CD4-positive, alpha-beta T cell (primary cell): Measurements from ENCODE around the gene NPY2R. TPM values are rescaled to one million over a fixed set of nuclear protein-coding genes. Genes with fewer than 3 reads are reported as not detected.

Experiments used
- ATAC-seq: fragments of 200-7000 bp; cut with Tn5 transposase; one replicate; pipeline ENCODE4 v1.10.0; 2022; ENCODE audit warnings: mild to moderate bottlenecking; ENCODE audit not compliant: poor library complexity
- CTCF ChIA-PET: fragments of 350-600 bp; sonication (Branson Sonifier 250); formaldehyde crosslinking; loops from one replicate; lab custom pipeline; 2021; ENCODE audit warnings: antibody characterized with exemption, inconsistent platforms; lab: Charles Lee
- POLR2A ChIA-PET: fragments of 350-600 bp; sonication (Branson Sonifier 250); formaldehyde crosslinking; loops from one replicate; lab custom pipeline; 2021; ENCODE audit warnings: antibody characterized with exemption, inconsistent platforms; lab: Charles Lee
- DNase-seq, 14 experiments: peaks; one replicate each; pipeline ENCODE4 v3.0.0-alpha.2; 2013 to 2020; ENCODE audit warnings: mixed read lengths in 2 of 14
- H3K27ac ChIP-seq, 2 donors: one replicate each; pipeline versions ENCODE4 v1.5.1 to v1.7.0; 2013; ENCODE audit warnings: low read length in 2 of 2, low read depth in 1 of 2, mild to moderate bottlenecking in 1 of 2
- H3K27me3 ChIP-seq, 2 experiments: 1 replicate in 1 of 2; 2 replicates in 1 of 2; pipeline versions ENCODE4 v1.6.1 to v1.7.0; 2013; ENCODE audit warnings: low read length in 2 of 2, control low read depth in 1 of 2, mild to moderate bottlenecking in 1 of 2, moderate library complexity in 1 of 2; ENCODE audit not compliant: insufficient read depth in 2 of 2, control insufficient read depth in 1 of 2
- H3K36me3 ChIP-seq: one replicate; pipeline ENCODE4 v1.6.1; 2013; ENCODE audit warnings: low read length, control low read depth; ENCODE audit not compliant: insufficient read depth
- H3K4me1 ChIP-seq: one replicate; pipeline ENCODE4 v1.6.1; 2013; ENCODE audit warnings: low read length, control low read depth; ENCODE audit not compliant: insufficient read depth
- H3K4me3 ChIP-seq: one replicate; pipeline ENCODE4 v1.5.1; 2013; ENCODE audit warnings: mild to moderate bottlenecking, low read length, moderate library complexity
- H3K9me3 ChIP-seq, 2 experiments: 1 replicate in 1 of 2; 2 replicates in 1 of 2; pipeline versions ENCODE4 v1.6.1 to v1.7.0; 2013; ENCODE audit warnings: low read length in 2 of 2, mild to moderate bottlenecking in 2 of 2, control low read depth in 1 of 2, moderate library complexity in 1 of 2; ENCODE audit not compliant: control insufficient read depth in 1 of 2, insufficient read depth in 1 of 2
- H3K27ac Mint-ChIP-seq: one replicate; pipeline ENCODE4 v1.8.0; 2020; ENCODE audit warnings: mixed read lengths
- H3K27me3 Mint-ChIP-seq: one replicate; pipeline ENCODE4 v1.8.0; 2021; ENCODE audit warnings: mixed read lengths
- H3K36me3 Mint-ChIP-seq: one replicate; pipeline ENCODE4 v1.8.0; 2021; ENCODE audit warnings: low read depth, mixed read lengths
- H3K4me1 Mint-ChIP-seq: one replicate; pipeline ENCODE4 v1.8.0; 2021; ENCODE audit warnings: low read depth, mixed read lengths
- H3K4me3 Mint-ChIP-seq: one replicate; pipeline ENCODE4 v1.8.0; 2020; ENCODE audit warnings: mild to moderate bottlenecking, mixed read lengths
- H3K9me3 Mint-ChIP-seq: one replicate; pipeline ENCODE4 v1.8.0; 2020; ENCODE audit warnings: mixed read lengths
- CTCF ChIP-seq: fragments of 200-600 bp; IDR thresholded peaks from one replicate; pipeline ENCODE4 v1.8.0; 2022; ENCODE audit warnings: antibody characterized with exemption, mild to moderate bottlenecking
- intact Hi-C, 2 experiments: fragments of 100-400 bp; cut with DNase I in 1 of 2; cut with micrococcal nuclease in 1 of 2; formaldehyde crosslinking; loops; one replicate each; pipeline versions ENCODE4 v1.15.1 to v1.9.0; 2023 to 2025; cut with DNase I, micrococcal nuclease
- total RNA-seq, 174 experiments: library from RNA in 2 of 174; stranded (reverse) in 2 of 174; gene quantifications; one replicate each; pipeline ENCODE4 v1.2.3 and lab custom pipeline; 2021 to 2026

Gene NPY2R
- total RNA-seq, 2 experiments from 2014 or later, result not detected

DNA sequence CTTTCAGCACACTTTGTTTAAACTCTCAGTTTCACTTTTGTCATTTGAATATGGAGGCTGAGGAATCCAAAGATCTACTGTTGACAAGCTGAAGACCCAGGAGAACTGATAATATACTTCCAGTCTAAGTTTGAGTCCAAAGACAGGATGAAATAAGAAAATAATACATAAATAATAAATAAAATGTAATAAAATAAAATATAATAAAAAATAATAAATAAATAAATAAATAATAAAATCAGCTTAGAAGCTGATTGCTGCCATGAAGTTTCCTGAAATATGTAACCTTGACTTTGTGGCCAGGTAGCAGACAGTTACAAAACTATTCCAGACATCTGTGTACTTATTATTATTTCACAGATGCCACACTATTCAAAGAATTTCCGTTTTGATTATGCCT is 55.0 kb downstream of the NPY2R start:
- no peaks in the 10 kb centered on the region for H3K27me3 ChIP-seq
- Mint-ChIP-seq H3K4me3 (no peak overlapping the region), H3K27me3 (peaks cover 18% of the 10 kb centered on the region), H3K27ac (no peak overlapping the region), H3K4me1 (no peaks in the 10 kb centered on the region), H3K9me3 (peaks cover 2% of the 10 kb centered on the region), H3K36me3 (no peaks in the 10 kb centered on the region)
- DNase-seq, result no peak
- intact Hi-C loops, result no loop called here
- TF ChIP-seq CTCF, result no peak
- H3K4me3 ChIP-seq, result no peak overlapping the region
- H3K27ac ChIP-seq, result no peak overlapping the region
- H3K36me3 ChIP-seq, result no peaks in the 10 kb centered on the region
- ChIA-PET POLR2A (no interaction called here), CTCF (no interaction called here)
- no peaks in the 10 kb centered on the region for H3K9me3 ChIP-seq
- no peaks in the 10 kb centered on the region for H3K4me1 ChIP-seq
- no peak for ATAC-seq

DNA sequence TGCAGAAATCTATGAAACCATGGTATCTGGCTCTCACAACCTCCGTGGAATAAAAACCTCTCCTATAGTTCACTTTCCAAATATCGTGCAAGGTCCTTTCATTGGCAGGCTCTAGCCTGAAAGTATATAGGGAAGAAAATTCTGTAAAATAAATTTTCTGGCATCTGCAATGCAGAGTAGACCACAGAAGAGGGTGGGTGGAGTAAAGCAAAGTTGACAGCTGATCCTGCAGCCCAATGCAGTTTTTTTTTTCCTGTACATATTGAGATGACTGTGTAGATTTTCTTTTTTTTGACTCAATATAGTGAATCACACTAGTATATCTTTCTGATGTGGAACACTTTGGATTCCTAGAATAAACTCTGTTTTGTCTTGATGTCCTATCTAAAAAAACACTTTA is 56.7 kb downstream of the NPY2R start:
- no peaks in the 10 kb centered on the region for H3K4me1 ChIP-seq
- H3K9me3 ChIP-seq, result peaks cover 0 to 1% of the 10 kb centered on the region in 2 experiments
- TF ChIP-seq CTCF, result no peak
- H3K36me3 ChIP-seq, result no peaks in the 10 kb centered on the region
- Mint-ChIP-seq H3K27ac (no peak overlapping the region), H3K4me3 (no peak overlapping the region), H3K36me3 (no peaks in the 10 kb centered on the region), H3K9me3 (no peaks in the 10 kb centered on the region), H3K4me1 (no peaks in the 10 kb centered on the region), H3K27me3 (peaks cover 18% of the 10 kb centered on the region)
- H3K27ac ChIP-seq, result no peak overlapping the region
- ChIA-PET CTCF (no interaction called here), POLR2A (no interaction called here)
- DNase-seq (no peak), ATAC-seq (no peak)
- H3K27me3 ChIP-seq, result no peaks in the 10 kb centered on the region
- intact Hi-C loops, result no loop called here
- no peak overlapping the region for H3K4me3 ChIP-seq

Other genes with a start within 250 kb of the NPY2R start
- gene MAP9, start 168.3 kb downstream of the NPY2R start, total RNA-seq, result 10 to 100 TPM; 15.5 to 16.5 TPM